HG03103 (cell line): ENCODE results near the gene CHPF.

ENCODE experiments used
- ATAC-seq: cut with Tn5 transposase; IDR thresholded peaks from one replicate; pipeline ENCODE4 v1.9.1; 2021; ENCODE audit warnings: low read depth; ENCODE audit not compliant: unreplicated experiment

CHPF gene

GRCh38 chr2:219533930-219534661 is 9.5 kb downstream of the CHPF start:
- no peak for ATAC-seq

- ATAC-seq: no peak
These were observed 11.3 kb downstream of the CHPF start for GRCh38 chr2:219532378-219532649.

- no peak for ATAC-seq
These were observed 11.8 kb downstream of the CHPF start for GRCh38 chr2:219531639-219532377.

GRCh38 chr2:219530048-219530963 is 13.3 kb downstream of the CHPF start:
- ATAC-seq: peak; percentile 80

- no peak for ATAC-seq
These were observed 16.1 kb downstream of the CHPF start for GRCh38 chr2:219527472-219527871.

GRCh38 chr2:219527076-219527394 is 16.6 kb downstream of the CHPF start:
- ATAC-seq: no peak

- ATAC-seq: no peak
These were observed 17.1 kb downstream of the CHPF start for GRCh38 chr2:219526320-219527075.

- no peak for ATAC-seq
These were observed 17.9 kb downstream of the CHPF start for GRCh38 chr2:219525533-219526232.

GRCh38 chr2:219524817-219525216 is 18.8 kb downstream of the CHPF start:
- ATAC-seq: no peak

GRCh38 chr2:219523031-219523671 is 20.5 kb downstream of the CHPF start:
- no peak for ATAC-seq

GRCh38 chr2:219522111-219523030 is 21.2 kb downstream of the CHPF start:
- no peak for ATAC-seq

GRCh38 chr2:219521066-219521880 is 22.3 kb downstream of the CHPF start:
- ATAC-seq: no peak

- no peak for ATAC-seq
These were observed 23.5 kb downstream of the CHPF start for GRCh38 chr2:219520079-219520478.

GRCh38 chr2:219519526-219519916 is 24.1 kb downstream of the CHPF start:
- no peak for ATAC-seq

GRCh38 chr2:219517954-219518778 is 25.4 kb downstream of the CHPF start:
- no peak for ATAC-seq

- ATAC-seq: no peak
These were observed 26.7 kb downstream of the CHPF start for GRCh38 chr2:219516888-219517287.
